GM23338 (cell line): ENCODE data around the gene CARMIL1. TPM values are rescaled to one million over a fixed set of nuclear protein-coding genes. Genes with fewer than 3 reads are reported as not detected.

ENCODE experiments used
- ATAC-seq: fragments of 200-7000 bp; cut with Tn5 transposase; 3 replicates; pipeline ENCODE4 v1.9.1; 2020
- DNase-seq: peaks from one replicate; pipeline ENCODE4 v3.0.0-alpha.2; 2015; ENCODE audit warnings: low spot score
- H2AFZ ChIP-seq: fragments of 200-600 bp; sonication (generic); 2 replicates; pipeline ENCODE4 v1.8.0; 2016; ENCODE audit warnings: antibody characterized with exemption, mild to moderate bottlenecking, moderate library complexity
- H3F3A ChIP-seq: fragments of 200-600 bp; sonication (generic); replicated peaks from 2 replicates; pipeline ENCODE4 v1.8.0; 2017; ENCODE audit warnings: antibody characterized with exemption, mixed run types, low read depth
- H3K27ac ChIP-seq: fragments of 200-600 bp; sonication (generic); 2 replicates; pipeline ENCODE4 v1.6.1; 2016; ENCODE audit warnings: low read depth
- H3K27me3 ChIP-seq: fragments of 200-600 bp; sonication (generic); 2 replicates; pipeline ENCODE4 v1.8.0; 2016; ENCODE audit warnings: mild to moderate bottlenecking, mixed run types, moderate library complexity; ENCODE audit not compliant: insufficient read depth
- H3K36me3 ChIP-seq: fragments of 200-600 bp; sonication (generic); 2 replicates; pipeline ENCODE4 v1.8.0; 2016; ENCODE audit warnings: mild to moderate bottlenecking; ENCODE audit not compliant: insufficient read depth
- H3K4me1 ChIP-seq: fragments of 200-600 bp; sonication (generic); 2 replicates; pipeline ENCODE4 v1.8.0; 2016; ENCODE audit warnings: mild to moderate bottlenecking, moderate library complexity; ENCODE audit not compliant: insufficient read depth
- H3K4me2 ChIP-seq: fragments of 200-600 bp; sonication (generic); 2 replicates; pipeline ENCODE4 v1.7.1; 2017; ENCODE audit warnings: mixed run types
- H3K4me3 ChIP-seq: fragments of 200-600 bp; sonication (generic); 2 replicates; pipeline ENCODE4 v1.6.1; 2016; ENCODE audit warnings: mixed run types
- H3K79me2 ChIP-seq: fragments of 200-600 bp; sonication (generic); replicated peaks from 2 replicates; pipeline ENCODE4 v1.8.0; 2017; ENCODE audit warnings: mild to moderate bottlenecking; ENCODE audit not compliant: insufficient read depth
- H3K9me2 ChIP-seq: fragments of 200-600 bp; sonication (generic); 2 replicates; pipeline ENCODE4 v1.8.0; 2017; ENCODE audit not compliant: insufficient read depth
- H4K20me1 ChIP-seq: fragments of 200-600 bp; sonication (generic); replicated peaks from 2 replicates; pipeline ENCODE4 v1.8.0; 2017; ENCODE audit warnings: mild to moderate bottlenecking; ENCODE audit not compliant: insufficient read depth
- H3K27ac Mint-ChIP-seq: 2 replicates; pipeline ENCODE4 v1.8.0; 2020; ENCODE audit warnings: inconsistent platforms, mild to moderate bottlenecking, moderate library complexity, mixed read lengths
- H3K27me3 Mint-ChIP-seq: 3 replicates; pipeline ENCODE4 v1.8.0; 2022; ENCODE audit warnings: low read depth, mild to moderate bottlenecking, moderate library complexity, mixed read lengths, inconsistent platforms; ENCODE audit not compliant: insufficient read depth, poor library complexity
- H3K36me3 Mint-ChIP-seq: 3 replicates; pipeline ENCODE4 v1.8.0; 2021; ENCODE audit warnings: low read depth, mild to moderate bottlenecking, inconsistent platforms, moderate library complexity, mixed read lengths
- H3K4me1 Mint-ChIP-seq: 3 replicates; pipeline ENCODE4 v1.8.0; 2020; ENCODE audit warnings: mild to moderate bottlenecking, inconsistent platforms, mixed read lengths
- H3K4me3 Mint-ChIP-seq: 3 replicates; pipeline ENCODE4 v1.8.0; 2021; ENCODE audit warnings: moderate library complexity, mild to moderate bottlenecking, inconsistent platforms, mixed read lengths
- H3K9me3 Mint-ChIP-seq: 3 replicates; pipeline ENCODE4 v1.8.0; 2020; ENCODE audit warnings: moderate library complexity, mild to moderate bottlenecking, inconsistent platforms, mixed read lengths
- CREB1 ChIP-seq: fragments of 250-450 bp; sonication (Bioruptor Pico); IDR thresholded peaks from 2 replicates; pipeline ENCODE4 v1.5.0; 2020; ENCODE audit warnings: low read depth, mild to moderate bottlenecking, moderate library complexity
- CTCF ChIP-seq, 2 experiments: fragments of 200-600 bp in 1 of 2; sonication (generic) in 1 of 2; conservative IDR thresholded peaks; 2 replicates each; pipeline versions ENCODE4 v1.5.1 to v1.6.1; 2016 to 2017; ENCODE audit warnings: antibody characterized with exemption in 2 of 2, low read depth in 2 of 2, mild to moderate bottlenecking in 2 of 2, moderate library complexity in 1 of 2
- EZH2 ChIP-seq: fragments of 200-600 bp; sonication (generic); IDR thresholded peaks from one replicate; pipeline ENCODE4 v1.8.0; 2017; ENCODE audit warnings: antibody characterized with exemption, mild to moderate bottlenecking, low read depth; ENCODE audit not compliant: unreplicated experiment
- EZH2phosphoT487 ChIP-seq: fragments of 200-600 bp; sonication (generic); IDR thresholded peaks from one replicate; pipeline ENCODE4 v1.8.1; 2018; ENCODE audit warnings: antibody characterized with exemption; ENCODE audit not compliant: unreplicated experiment
- JUNB ChIP-seq: IDR thresholded peaks from one replicate; pipeline ENCODE4 v1.6.1; 2016; ENCODE audit warnings: antibody characterized with exemption; ENCODE audit not compliant: unreplicated experiment
- NANOG ChIP-seq: IDR thresholded peaks from 2 replicates; pipeline ENCODE4 v1.6.1; 2016; ENCODE audit warnings: antibody characterized with exemption, borderline replicate concordance
- POLR2AphosphoS5 ChIP-seq: IDR thresholded peaks from 2 replicates; pipeline ENCODE4 v1.6.1; 2016; ENCODE audit warnings: antibody characterized with exemption, low read depth
- REST ChIP-seq: IDR thresholded peaks from one replicate; pipeline ENCODE4 v1.6.1; 2018; ENCODE audit warnings: antibody characterized with exemption; ENCODE audit not compliant: unreplicated experiment
- STAT1 ChIP-seq: IDR thresholded peaks from one replicate; pipeline ENCODE4 v1.6.1; 2016; ENCODE audit warnings: antibody characterized with exemption; ENCODE audit not compliant: unreplicated experiment
- ZNF331 ChIP-seq: fragments of 250-450 bp; sonication (Bioruptor Pico); IDR thresholded peaks from 2 replicates; pipeline ENCODE4 v1.5.0; 2020; ENCODE audit warnings: low read depth, mild to moderate bottlenecking, moderate library complexity
- polyA plus RNA-seq: library from polyadenylated mRNA; unstranded; fragments of >200 nt; fragmentation: Nextera tagmentation; extraction: Ambion mirVana; gene quantifications from 2 replicates; pipeline ENCODE4 v1.2.1, GENCODE V29; 2016
- total RNA-seq: library from RNA; depleted of rRNA; stranded (reverse); fragments of >200 nt; shearing (Covaris generic); gene quantifications from 2 replicates; pipeline ENCODE4 v1.2.3, GENCODE V29; 2014
- TF ChIP-seq, protein P1 (sequence below): fragments of 250-450 bp; sonication (Bioruptor Pico); IDR thresholded peaks from 2 replicates; pipeline ENCODE4 v1.5.0; 2020; ENCODE audit warnings: mild to moderate bottlenecking, moderate library complexity

CARMIL1 gene
- total and polyA plus RNA-seq, 2 experiments from 2014 or later: 43.2 to 66.9 TPM

DNA sequence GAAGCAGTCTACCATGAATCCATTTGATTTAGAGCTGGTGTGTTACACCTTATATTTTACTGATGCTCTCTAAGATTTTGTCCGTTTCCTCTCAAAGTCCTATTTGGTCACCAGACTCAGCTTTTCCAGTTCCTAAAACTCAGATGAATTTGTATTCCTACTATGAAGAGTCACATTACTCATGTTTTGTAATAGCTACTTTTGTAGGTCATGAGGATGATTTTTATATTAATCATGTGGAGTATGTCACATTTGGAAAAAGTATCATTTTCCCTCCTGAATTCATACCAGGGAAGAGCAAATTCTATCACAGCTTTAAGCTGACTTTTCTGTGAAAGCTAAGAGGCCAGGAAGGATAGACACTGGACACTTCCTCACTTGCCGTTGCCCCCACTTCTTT lies 232.2 kb downstream of the CARMIL1 start:
- Histone ChIP-seq H3K9me2 (no peaks in the 10 kb centered on the region), H3K4me1 (no peaks in the 10 kb centered on the region), H3K79me2 (no peaks in the 10 kb centered on the region), H3K4me3 (no peak overlapping the region), H2AFZ (no peak overlapping the region), H4K20me1 (no peaks in the 10 kb centered on the region), H3K27me3 (no peaks in the 10 kb centered on the region), H3K36me3 (peaks cover under 1% of the 10 kb centered on the region), H3K27ac (no peak overlapping the region), H3K4me2 (no peak overlapping the region), H3F3A (no peaks in the 10 kb centered on the region)
- H3K4me3 Mint-ChIP-seq: no peak overlapping the region
- H3K27ac Mint-ChIP-seq: no peak overlapping the region
- H3K9me3 Mint-ChIP-seq: no peaks in the 10 kb centered on the region
- H3K4me1 Mint-ChIP-seq: no peaks in the 10 kb centered on the region
- H3K27me3 Mint-ChIP-seq: peaks cover 2% of the 10 kb centered on the region
- no peak for ATAC-seq
- H3K36me3 Mint-ChIP-seq: peaks cover 4% of the 10 kb centered on the region; the same call in 2 of the 3 replicates
- DNase-seq: no peak
- TF ChIP-seq CREB1 (CRISPR knock-in tag): no peak
- TF ChIP-seq JUNB: no peak
- TF ChIP-seq STAT1: no peak
- TF ChIP-seq EZH2: no peak
- TF ChIP-seq ZNF331: no peak

DNA sequence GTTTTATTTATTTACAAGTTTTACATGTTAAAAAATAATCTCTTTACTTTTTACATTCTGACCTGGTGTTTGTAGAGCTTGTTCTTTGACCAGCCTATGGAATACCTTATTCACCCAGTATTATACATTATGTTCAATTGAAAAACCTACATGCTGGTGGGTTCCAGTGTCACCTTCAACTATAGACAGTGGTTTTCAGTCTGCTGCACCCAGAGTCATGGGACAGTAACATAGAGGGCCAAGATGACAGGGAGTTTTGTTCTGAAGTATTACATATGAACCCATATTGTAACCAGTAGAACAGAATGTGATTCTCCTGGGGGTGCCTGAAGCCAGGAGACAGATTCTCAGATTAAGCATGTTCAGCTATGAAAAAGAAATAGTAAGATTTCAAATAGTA lies 233.4 kb downstream of the CARMIL1 start:
- no peaks in the 10 kb centered on the region for H3K9me3 Mint-ChIP-seq
- H3K4me3 Mint-ChIP-seq: no peak overlapping the region
- H3K4me1 ChIP-seq: no peaks in the 10 kb centered on the region
- H3K4me2 ChIP-seq: no peak overlapping the region
- no peaks in the 10 kb centered on the region for H3F3A ChIP-seq
- H3K27me3 Mint-ChIP-seq: peaks cover 2% of the 10 kb centered on the region
- no peaks in the 10 kb centered on the region for H3K27me3 ChIP-seq
- H3K9me2 ChIP-seq: no peaks in the 10 kb centered on the region
- no peaks in the 10 kb centered on the region for H3K4me1 Mint-ChIP-seq
- H3K27ac Mint-ChIP-seq: no peak overlapping the region
- no peaks in the 10 kb centered on the region for H4K20me1 ChIP-seq
- no peak for DNase-seq
- no peak overlapping the region for H3K27ac ChIP-seq
- peaks cover 4% of the 10 kb centered on the region; the same call in 2 of the 3 replicates for H3K36me3 Mint-ChIP-seq
- H3K4me3 ChIP-seq: no peak overlapping the region
- peaks cover 6% of the 10 kb centered on the region for H3K36me3 ChIP-seq
- H2AFZ ChIP-seq: no peak overlapping the region
- no peaks in the 10 kb centered on the region for H3K79me2 ChIP-seq
- ATAC-seq: no peak
- TF ChIP-seq JUNB (no peak), CTCF (conservative IDR thresholded peaks at IDR 0.05; ENCODE audit: low read depth in 2 of 2) (no peak), REST (no peak), NANOG (no peak), ZNF331 (no peak), STAT1 (no peak), POLR2AphosphoS5 (no peak), EZH2 (no peak), EZH2phosphoT487 (no peak), CREB1 (CRISPR knock-in tag) (no peak)
- TF ChIP-seq, protein P1, sequence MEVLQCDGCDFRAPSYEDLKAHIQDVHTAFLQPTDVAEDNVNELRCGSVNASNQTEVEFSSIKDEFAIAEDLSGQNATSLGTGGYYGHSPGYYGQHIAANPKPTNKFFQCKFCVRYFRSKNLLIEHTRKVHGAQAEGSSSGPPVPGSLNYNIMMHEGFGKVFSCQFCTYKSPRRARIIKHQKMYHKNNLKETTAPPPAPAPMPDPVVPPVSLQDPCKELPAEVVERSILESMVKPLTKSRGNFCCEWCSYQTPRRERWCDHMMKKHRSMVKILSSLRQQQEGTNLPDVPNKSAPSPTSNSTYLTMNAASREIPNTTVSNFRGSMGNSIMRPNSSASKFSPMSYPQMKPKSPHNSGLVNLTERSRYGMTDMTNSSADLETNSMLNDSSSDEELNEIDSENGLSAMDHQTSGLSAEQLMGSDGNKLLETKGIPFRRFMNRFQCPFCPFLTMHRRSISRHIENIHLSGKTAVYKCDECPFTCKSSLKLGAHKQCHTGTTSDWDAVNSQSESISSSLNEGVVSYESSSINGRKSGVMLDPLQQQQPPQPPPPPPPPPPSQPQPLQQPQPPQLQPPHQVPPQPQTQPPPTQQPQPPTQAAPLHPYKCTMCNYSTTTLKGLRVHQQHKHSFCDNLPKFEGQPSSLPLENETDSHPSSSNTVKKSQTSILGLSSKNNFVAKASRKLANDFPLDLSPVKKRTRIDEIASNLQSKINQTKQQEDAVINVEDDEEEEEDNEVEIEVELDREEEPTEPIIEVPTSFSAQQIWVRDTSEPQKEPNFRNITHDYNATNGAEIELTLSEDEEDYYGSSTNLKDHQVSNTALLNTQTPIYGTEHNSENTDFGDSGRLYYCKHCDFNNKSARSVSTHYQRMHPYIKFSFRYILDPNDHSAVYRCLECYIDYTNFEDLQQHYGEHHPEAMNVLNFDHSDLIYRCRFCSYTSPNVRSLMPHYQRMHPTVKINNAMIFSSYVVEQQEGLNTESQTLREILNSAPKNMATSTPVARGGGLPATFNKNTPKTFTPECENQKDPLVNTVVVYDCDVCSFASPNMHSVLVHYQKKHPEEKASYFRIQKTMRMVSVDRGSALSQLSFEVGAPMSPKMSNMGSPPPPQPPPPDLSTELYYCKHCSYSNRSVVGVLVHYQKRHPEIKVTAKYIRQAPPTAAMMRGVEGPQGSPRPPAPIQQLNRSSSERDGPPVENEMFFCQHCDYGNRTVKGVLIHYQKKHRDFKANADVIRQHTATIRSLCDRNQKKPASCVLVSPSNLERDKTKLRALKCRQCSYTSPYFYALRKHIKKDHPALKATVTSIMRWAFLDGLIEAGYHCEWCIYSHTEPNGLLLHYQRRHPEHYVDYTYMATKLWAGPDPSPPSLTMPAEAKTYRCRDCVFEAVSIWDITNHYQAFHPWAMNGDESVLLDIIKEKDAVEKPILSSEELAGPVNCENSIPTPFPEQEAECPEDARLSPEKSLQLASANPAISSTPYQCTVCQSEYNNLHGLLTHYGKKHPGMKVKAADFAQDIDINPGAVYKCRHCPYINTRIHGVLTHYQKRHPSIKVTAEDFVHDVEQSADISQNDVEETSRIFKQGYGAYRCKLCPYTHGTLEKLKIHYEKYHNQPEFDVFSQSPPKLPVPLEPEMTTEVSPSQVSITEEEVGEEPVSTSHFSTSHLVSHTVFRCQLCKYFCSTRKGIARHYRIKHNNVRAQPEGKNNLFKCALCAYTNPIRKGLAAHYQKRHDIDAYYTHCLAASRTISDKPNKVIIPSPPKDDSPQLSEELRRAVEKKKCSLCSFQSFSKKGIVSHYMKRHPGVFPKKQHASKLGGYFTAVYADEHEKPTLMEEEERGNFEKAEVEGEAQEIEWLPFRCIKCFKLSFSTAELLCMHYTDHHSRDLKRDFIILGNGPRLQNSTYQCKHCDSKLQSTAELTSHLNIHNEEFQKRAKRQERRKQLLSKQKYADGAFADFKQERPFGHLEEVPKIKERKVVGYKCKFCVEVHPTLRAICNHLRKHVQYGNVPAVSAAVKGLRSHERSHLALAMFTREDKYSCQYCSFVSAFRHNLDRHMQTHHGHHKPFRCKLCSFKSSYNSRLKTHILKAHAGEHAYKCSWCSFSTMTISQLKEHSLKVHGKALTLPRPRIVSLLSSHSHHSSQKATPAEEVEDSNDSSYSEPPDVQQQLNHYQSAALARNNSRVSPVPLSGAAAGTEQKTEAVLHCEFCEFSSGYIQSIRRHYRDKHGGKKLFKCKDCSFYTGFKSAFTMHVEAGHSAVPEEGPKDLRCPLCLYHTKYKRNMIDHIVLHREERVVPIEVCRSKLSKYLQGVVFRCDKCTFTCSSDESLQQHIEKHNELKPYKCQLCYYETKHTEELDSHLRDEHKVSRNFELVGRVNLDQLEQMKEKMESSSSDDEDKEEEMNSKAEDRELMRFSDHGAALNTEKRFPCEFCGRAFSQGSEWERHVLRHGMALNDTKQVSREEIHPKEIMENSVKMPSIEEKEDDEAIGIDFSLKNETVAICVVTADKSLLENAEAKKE (CRISPR knock-in tag): no peak
